OCI-LY7 (cell line): ENCODE measurements around the gene FNDC3A.

Source experiments
- EZH2phosphoT487 ChIP-seq: fragments of 200-600 bp; sonication (generic); IDR thresholded peaks from 2 replicates; pipeline ENCODE4 v1.6.1; 2018; ENCODE audit warnings: low read depth, borderline replicate concordance, mild to moderate bottlenecking, mixed run types, antibody characterized with exemption, low read length, moderate library complexity, mixed read lengths
- TF ChIP-seq, protein P1 (sequence below): fragments of 200-600 bp; sonication (generic); conservative IDR thresholded peaks from 2 replicates; pipeline ENCODE4 v1.5.1; 2014; ENCODE audit warnings: mild to moderate bottlenecking, antibody characterized with exemption, low read length, moderate library complexity, mixed read lengths

DNA sequence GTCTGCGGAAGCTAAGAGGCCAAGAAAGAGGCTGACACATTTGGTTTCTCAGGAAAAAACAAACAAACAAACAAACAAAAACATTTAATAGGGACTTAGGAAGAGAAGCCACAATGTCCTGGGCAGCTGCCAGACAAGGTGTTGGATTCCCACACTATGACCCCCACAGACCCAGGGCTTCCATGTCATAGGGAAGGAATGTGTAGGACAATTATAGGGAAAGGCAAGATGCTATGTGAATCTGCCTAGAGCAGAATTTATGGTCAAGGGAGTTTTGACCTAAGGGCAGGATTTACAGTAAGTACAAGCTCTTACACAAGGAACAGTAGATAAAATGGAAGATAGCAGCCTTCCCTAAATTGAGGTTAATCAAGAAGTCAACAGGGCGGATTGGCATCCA, 262.9 kb downstream of the FNDC3A start:
- TF ChIP-seq, protein P1, sequence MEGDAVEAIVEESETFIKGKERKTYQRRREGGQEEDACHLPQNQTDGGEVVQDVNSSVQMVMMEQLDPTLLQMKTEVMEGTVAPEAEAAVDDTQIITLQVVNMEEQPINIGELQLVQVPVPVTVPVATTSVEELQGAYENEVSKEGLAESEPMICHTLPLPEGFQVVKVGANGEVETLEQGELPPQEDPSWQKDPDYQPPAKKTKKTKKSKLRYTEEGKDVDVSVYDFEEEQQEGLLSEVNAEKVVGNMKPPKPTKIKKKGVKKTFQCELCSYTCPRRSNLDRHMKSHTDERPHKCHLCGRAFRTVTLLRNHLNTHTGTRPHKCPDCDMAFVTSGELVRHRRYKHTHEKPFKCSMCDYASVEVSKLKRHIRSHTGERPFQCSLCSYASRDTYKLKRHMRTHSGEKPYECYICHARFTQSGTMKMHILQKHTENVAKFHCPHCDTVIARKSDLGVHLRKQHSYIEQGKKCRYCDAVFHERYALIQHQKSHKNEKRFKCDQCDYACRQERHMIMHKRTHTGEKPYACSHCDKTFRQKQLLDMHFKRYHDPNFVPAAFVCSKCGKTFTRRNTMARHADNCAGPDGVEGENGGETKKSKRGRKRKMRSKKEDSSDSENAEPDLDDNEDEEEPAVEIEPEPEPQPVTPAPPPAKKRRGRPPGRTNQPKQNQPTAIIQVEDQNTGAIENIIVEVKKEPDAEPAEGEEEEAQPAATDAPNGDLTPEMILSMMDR: no peak
- no peak for TF ChIP-seq EZH2phosphoT487
